HTERT RPE-1 (cell line): ENCODE results near the gene MSLN.
"Not testable (repeated sequence)": the region's sequence is repeated elsewhere in the genome, so short reads cannot be mapped to it uniquely, and the experiment has no call there.

Source experiments
- in situ Hi-C: fragments of 300-500 bp; cut with MboI; formaldehyde crosslinking; loops from 4 replicates; pipeline ENCODE4 v1.14.3; 2020; ENCODE audit warnings: low sequenced_read_pairs

MSLN gene

GRCh38 chr16:772959-773358 is 12.4 kb downstream of the MSLN start:
- in situ Hi-C loops = no loop called here

- in situ Hi-C loops = no loop called here
Observed at GRCh38 chr16:774086-775001, 13.8 kb downstream of the MSLN start.

- in situ Hi-C loops = no loop called here
Observed at GRCh38 chr16:775236-775796, 14.8 kb downstream of the MSLN start.

- in situ Hi-C loops = not testable (repeated sequence)
Observed at GRCh38 chr16:776298-776697, 15.8 kb downstream of the MSLN start.

- in situ Hi-C loops = no loop called here
Observed at GRCh38 chr16:776824-777223, 16.3 kb downstream of the MSLN start.

GRCh38 chr16:777826-778225 is 17.3 kb downstream of the MSLN start:
- in situ Hi-C loops = no loop called here

- in situ Hi-C loops = no loop called here
Observed at GRCh38 chr16:778447-778846, 17.9 kb downstream of the MSLN start.

- in situ Hi-C loops = no loop called here
Observed at GRCh38 chr16:778909-779527, 18.5 kb downstream of the MSLN start.

- in situ Hi-C loops = no loop called here
Observed at GRCh38 chr16:779561-779960, 19.0 kb downstream of the MSLN start.

- in situ Hi-C loops = no loop called here
Observed at GRCh38 chr16:780296-780695, 19.8 kb downstream of the MSLN start.

- in situ Hi-C loops = no loop called here
Observed at GRCh38 chr16:781346-782010, 20.9 kb downstream of the MSLN start.

GRCh38 chr16:782258-782657 is 21.7 kb downstream of the MSLN start:
- in situ Hi-C loops = no loop called here

- in situ Hi-C loops = no loop called here
Observed at GRCh38 chr16:782766-783403, 22.4 kb downstream of the MSLN start.

GRCh38 chr16:783404-784161 is 23.0 kb downstream of the MSLN start:
- in situ Hi-C loops = no loop called here

GRCh38 chr16:784431-784830 is 23.9 kb downstream of the MSLN start:
- in situ Hi-C loops = no loop called here

GRCh38 chr16:785563-786535 is 25.3 kb downstream of the MSLN start:
- in situ Hi-C loops = no loop called here

GRCh38 chr16:787321-787966 is 26.9 kb downstream of the MSLN start:
- in situ Hi-C loops = no loop called here

- in situ Hi-C loops = no loop called here
Observed at GRCh38 chr16:787978-788398, 27.5 kb downstream of the MSLN start, which contains the start of gene RPUSD1. Gene RPUSD1, minus strand, starts transcription at chr16:788381. Its CDS starts 644 bp downstream, at chr16:787737.
